HepG2 (cell line): ENCODE measurements around the gene VPS4A. TPM values are rescaled to one million over a fixed set of nuclear protein-coding genes. Genes with fewer than 3 reads are reported as not detected.

Source experiments
- ATF5 ChIP-seq: sonication (generic); formaldehyde crosslinking; IDR thresholded peaks from 2 replicates; pipeline ENCODE4 v1.4.0; 2020; ENCODE audit warnings: mild to moderate bottlenecking, low read depth, missing genetic modification reagents
- ELF3 ChIP-seq: IDR thresholded peaks from 2 replicates; pipeline ENCODE4 v1.6.1; 2016; ENCODE audit warnings: missing genetic modification reagents, missing compliant biosample characterization
- FOXJ3 ChIP-seq: sonication (generic); formaldehyde crosslinking; IDR thresholded peaks from 2 replicates; pipeline ENCODE4 v1.4.0; 2020; ENCODE audit warnings: missing genetic modification reagents, mild to moderate bottlenecking, borderline replicate concordance
- GATAD2A ChIP-seq: IDR thresholded peaks from 2 replicates; pipeline ENCODE4 v1.6.1; 2016
- KLF16 ChIP-seq, 2 experiments: sonication (generic) in 1 of 2; formaldehyde crosslinking in 1 of 2; IDR thresholded peaks; 2 replicates each; pipeline versions ENCODE4 v1.6.1 to v1.8.0; 2016 to 2023; ENCODE audit warnings: missing genetic modification reagents in 2 of 2, missing compliant biosample characterization in 1 of 2
- MED1 ChIP-seq: sonication (generic); formaldehyde crosslinking; IDR thresholded peaks from 2 replicates; pipeline ENCODE4 v1.4.0; 2020; ENCODE audit warnings: missing genetic modification reagents
- NFATC3 ChIP-seq: sonication (generic); formaldehyde crosslinking; IDR thresholded peaks from 2 replicates; pipeline ENCODE4 v1.5.1; 2020; ENCODE audit warnings: mild to moderate bottlenecking, missing genetic modification reagents
- POGZ ChIP-seq: sonication (generic); formaldehyde crosslinking; IDR thresholded peaks from 2 replicates; pipeline ENCODE4 v1.4.0; 2020; ENCODE audit warnings: mild to moderate bottlenecking, missing genetic modification reagents
- SKI ChIP-seq: fragments of 450-650 bp; IDR thresholded peaks from one replicate; pipeline ENCODE4 v1.6.1; 2018; ENCODE audit warnings: mild to moderate bottlenecking; ENCODE audit not compliant: partially characterized antibody
- SMARCE1 ChIP-seq: fragments of 450-650 bp; IDR thresholded peaks from 2 replicates; pipeline ENCODE4 v1.6.1; 2017; ENCODE audit warnings: borderline replicate concordance
- SNAPC2 ChIP-seq: sonication (generic); formaldehyde crosslinking; IDR thresholded peaks from 2 replicates; pipeline ENCODE4 v1.8.1; 2022; ENCODE audit warnings: mild to moderate bottlenecking, missing genetic modification reagents
- SP140L ChIP-seq: sonication (generic); formaldehyde crosslinking; IDR thresholded peaks from 2 replicates; pipeline ENCODE4 v1.4.0; 2020; ENCODE audit warnings: missing genetic modification reagents, borderline replicate concordance
- TFDP1 ChIP-seq: IDR thresholded peaks from 2 replicates; pipeline ENCODE4 v1.6.1; 2016; ENCODE audit warnings: missing compliant biosample characterization, missing genetic modification reagents, borderline replicate concordance
- XBP1 ChIP-seq: sonication (generic); formaldehyde crosslinking; IDR thresholded peaks from 2 replicates; pipeline ENCODE4 v1.5.0; 2020; ENCODE audit warnings: missing genetic modification reagents
- ZBTB44 ChIP-seq: sonication (generic); formaldehyde crosslinking; IDR thresholded peaks from 2 replicates; pipeline ENCODE4 v1.4.0; 2020; ENCODE audit warnings: missing genetic modification reagents
- ZFP36L1 ChIP-seq: sonication (generic); formaldehyde crosslinking; IDR thresholded peaks from 2 replicates; pipeline ENCODE4 v1.8.0; 2022; ENCODE audit warnings: mild to moderate bottlenecking, missing genetic modification reagents, moderate library complexity
- ZIK1 ChIP-seq: sonication (generic); formaldehyde crosslinking; IDR thresholded peaks from 2 replicates; pipeline ENCODE4 v1.5.0; 2020; ENCODE audit warnings: mild to moderate bottlenecking, low read depth, missing genetic modification reagents, borderline replicate concordance
- ZKSCAN8 ChIP-seq: IDR thresholded peaks from 2 replicates; pipeline ENCODE4 v1.6.1; 2016; ENCODE audit warnings: borderline replicate concordance, missing genetic modification reagents, missing compliant biosample characterization
- ZMAT3 ChIP-seq: sonication (generic); formaldehyde crosslinking; conservative IDR thresholded peaks from 2 replicates; pipeline ENCODE4 v1.7.0; 2021; ENCODE audit warnings: missing genetic modification reagents
- ZNF354B ChIP-seq: sonication (generic); formaldehyde crosslinking; IDR thresholded peaks from 2 replicates; pipeline ENCODE4 v1.8.0; 2022; ENCODE audit warnings: mild to moderate bottlenecking, missing genetic modification reagents
- ZNF431 ChIP-seq: sonication (generic); formaldehyde crosslinking; IDR thresholded peaks from 2 replicates; pipeline ENCODE4 v1.9.0; 2022; ENCODE audit warnings: missing genetic modification reagents, low read depth, mild to moderate bottlenecking, borderline replicate concordance
- ZNF484 ChIP-seq: sonication (generic); formaldehyde crosslinking; IDR thresholded peaks from 2 replicates; pipeline ENCODE4 v1.5.1; 2020; ENCODE audit warnings: mild to moderate bottlenecking, low read depth, missing genetic modification reagents, borderline replicate concordance
- ZNF567 ChIP-seq: sonication (generic); formaldehyde crosslinking; IDR thresholded peaks from 2 replicates; pipeline ENCODE4 v1.8.1; 2023; ENCODE audit warnings: mild to moderate bottlenecking, missing genetic modification reagents, borderline replicate concordance
- ZNF615 ChIP-seq: sonication (generic); formaldehyde crosslinking; IDR thresholded peaks from 2 replicates; pipeline ENCODE4 v1.5.0; 2020; ENCODE audit warnings: mild to moderate bottlenecking, missing genetic modification reagents, borderline replicate concordance
- ZNF619 ChIP-seq: sonication (generic); formaldehyde crosslinking; IDR thresholded peaks from 2 replicates; pipeline ENCODE4 v1.4.0; 2020; ENCODE audit warnings: mild to moderate bottlenecking, missing genetic modification reagents
- ZNF629 ChIP-seq: sonication (generic); formaldehyde crosslinking; conservative IDR thresholded peaks from 2 replicates; pipeline ENCODE4 v1.5.0; 2020; ENCODE audit warnings: missing genetic modification reagents
- ZNF720 ChIP-seq: sonication (generic); formaldehyde crosslinking; IDR thresholded peaks from 2 replicates; pipeline ENCODE4 v1.4.0; 2020; ENCODE audit warnings: missing genetic modification reagents
- ZNF761 ChIP-seq: sonication (generic); formaldehyde crosslinking; conservative IDR thresholded peaks from 2 replicates; pipeline ENCODE4 v1.4.0; 2020; ENCODE audit warnings: mild to moderate bottlenecking, missing genetic modification reagents
- polyA plus RNA-seq, 8 experiments: library from polyadenylated mRNA; depleted of rRNA in 3 of 8; stranded (reverse) in 7 of 8; unstranded in 1 of 8; fragments of >200 nt; fragmentation: Illumina TruSeq in 4 of 8; extraction: Trizol in 4 of 8; gene quantifications; 2 replicates each; pipeline versions ENCODE4 v1.2.1 to v1.2.3, GENCODE V29; 2011 to 2016; ENCODE audit warnings: low read depth in 4 of 8, missing spikeins in 1 of 8, mixed read lengths in 1 of 8; ENCODE audit not compliant: insufficient read depth in 1 of 8
- total RNA-seq, 5 experiments: library from RNA; depleted of rRNA; stranded (reverse); fragments of >200 nt; fragmentation: Illumina TruSeq; extraction: Trizol; gene quantifications; 2 replicates each; pipeline ENCODE4 v1.2.3, GENCODE V29; 2016; ENCODE audit warnings: low read depth in 1 of 5

The VPS4A gene
- total and polyA plus RNA-seq, 2 of the 13 experiments (the other 11 are each of a cell fraction or from before 2014, with no cell fraction given) = 13.2 to 27.9 TPM

- TF ChIP-seq SMARCE1 (no peak), ELF3 (CRISPR knock-in tag) (peak; percentile 91), MED1 (CRISPR knock-in tag) (peak; percentile 83), GATAD2A (CRISPR knock-in tag) (peak; percentile 74), FOXJ3 (CRISPR knock-in tag) (0 out of 2 replicates have a peak, but pooled peaks have one; percentile 58), ZKSCAN8 (CRISPR knock-in tag) (no peak), ZNF761 (CRISPR knock-in tag) (0 out of 2 replicates have a peak, but pooled peaks have one; percentile 50), ZNF615 (CRISPR knock-in tag) (no peak), SKI (no peak), ZNF720 (CRISPR knock-in tag) (no peak), ZNF629 (CRISPR knock-in tag) (peak; percentile 59), ATF5 (CRISPR knock-in tag) (peak; percentile 26; the same call in 1 of the 2 replicates), ZNF567 (CRISPR knock-in tag) (no peak), ZBTB44 (no peak), XBP1 (CRISPR knock-in tag) (no peak), ZIK1 (no peak), POGZ (0 out of 2 replicates have a peak, but pooled peaks have one; percentile 54), KLF16 (CRISPR knock-in tag; IDR thresholded peaks at IDR 0.05) (peak in 1 of 2 experiments; percentile 71; a peak in 2 of 4 replicates), SNAPC2 (no peak), SP140L (no peak), ZNF354B (CRISPR knock-in tag) (no peak), ZNF484 (CRISPR knock-in tag) (no peak), TFDP1 (CRISPR knock-in tag) (peak; percentile 76; the same call in 1 of the 2 replicates), ZNF619 (no peak), NFATC3 (CRISPR knock-in tag) (no peak), ZFP36L1 (0 out of 2 replicates have a peak, but pooled peaks have one; percentile 17), ZNF431 (CRISPR knock-in tag) (peak; percentile 72; the same call in 1 of the 2 replicates), ZMAT3 (0 out of 2 replicates have a peak, but pooled peaks have one; percentile 83)
Measured at GRCh38 chr16:69326172-69326873, 15.2 kb downstream of the VPS4A start (continued).
